Hepatocyte (in vitro differentiated cells): ENCODE measurements around the gene BARX1.

Experiments used
- CTCF ChIP-seq: fragments of 200-600 bp; sonication (generic); IDR thresholded peaks from 2 replicates; pipeline ENCODE4 v1.5.1; 2016; ENCODE audit warnings: antibody characterized with exemption, mild to moderate bottlenecking; ENCODE audit not compliant: poor library complexity
- EZH2 ChIP-seq: fragments of 200-600 bp; sonication (generic); IDR thresholded peaks from 2 replicates; pipeline ENCODE4 v1.6.1; 2016; ENCODE audit warnings: antibody characterized with exemption, mild to moderate bottlenecking, borderline replicate concordance

GRCh38 chr9:93952119-93952783 lies 2.9 kb downstream of the BARX1 start:
- TF ChIP-seq CTCF (no peak), EZH2 (no peak)
